Esophagus squamous epithelium (tissue), 5 donors: ENCODE results near the gene ZNF710. TPM values are rescaled to one million over a fixed set of nuclear protein-coding genes. Genes with fewer than 3 reads are reported as not detected.

ENCODE experiments used
- DNase-seq: peaks from one replicate; lab custom pipeline; 2025; lab: John Stamatoyannopoulos, UW
- H3K27ac ChIP-seq, 4 donors: fragments of 200-600 bp; sonication (generic); one replicate each; pipeline ENCODE4 v1.5.1; 2016 to 2019; ENCODE audit warnings: mild to moderate bottlenecking in 1 of 4
- H3K27me3 ChIP-seq, 4 donors: fragments of 200-600 bp; sonication (generic); 1 replicate in 3 of 4; 2 replicates in 1 of 4; pipeline versions ENCODE4 v1.5.1 to v1.6.0; 2017 to 2021; ENCODE audit warnings: antibody characterized with exemption in 1 of 4
- H3K36me3 ChIP-seq, 3 donors: fragments of 200-600 bp; sonication (generic); one replicate each; pipeline ENCODE4 v1.5.1; 2016 to 2019
- H3K4me1 ChIP-seq, 3 donors: fragments of 200-600 bp; sonication (generic); one replicate each; pipeline ENCODE4 v1.5.1; 2017 to 2019
- H3K4me3 ChIP-seq, 4 donors: fragments of 200-600 bp; sonication (generic); 1 replicate in 3 of 4; 2 replicates in 1 of 4; pipeline ENCODE4 v1.5.1; 2016 to 2019; ENCODE audit warnings: mild to moderate bottlenecking in 2 of 4, moderate library complexity in 1 of 4
- H3K9me3 ChIP-seq, 3 donors: fragments of 200-600 bp; sonication (generic); one replicate each; pipeline ENCODE4 v1.5.1; 2016 to 2019
- POLR2A ChIP-seq, 4 donors: fragments of 450-650 bp; IDR thresholded peaks; one replicate each; pipeline ENCODE4 v1.6.1; 2017; ENCODE audit warnings: antibody characterized with exemption in 4 of 4, mild to moderate bottlenecking in 4 of 4, moderate library complexity in 3 of 4
- WGBS, 2 donors: methylation state at CpG; one replicate each; pipeline ENCODE4 v1.1.5; 2018; 5-methylcytosine and 5-hydroxymethylcytosine counted together
- intact Hi-C: fragments of 100-400 bp; cut with DNase I; formaldehyde crosslinking; loops from one replicate; pipeline ENCODE4 v1.15.0; 2022
- total RNA-seq, 4 donors: library from RNA; depleted of rRNA; stranded (reverse); fragments of >200 nt; gene quantifications; one replicate each; pipeline ENCODE4 v1.1.0, GENCODE V29; 2016
- TF ChIP-seq, protein P1 (sequence below), 6 experiments: fragments of 450-650 bp in 4 of 6; fragments of 200-600 bp in 2 of 6; sonication (generic) in 2 of 6; IDR thresholded peaks; one replicate each; pipeline ENCODE4 v1.5.1; 2016 to 2019; ENCODE audit warnings: antibody characterized with exemption in 6 of 6, mild to moderate bottlenecking in 4 of 6, moderate library complexity in 4 of 6
- donor health status: DM: yes; HTN: yes; CAD: no.

The ZNF710 gene
- total RNA-seq, 4 donors from 2014 or later = 15.1 to 27.4 (median 21.4) TPM

DNA sequence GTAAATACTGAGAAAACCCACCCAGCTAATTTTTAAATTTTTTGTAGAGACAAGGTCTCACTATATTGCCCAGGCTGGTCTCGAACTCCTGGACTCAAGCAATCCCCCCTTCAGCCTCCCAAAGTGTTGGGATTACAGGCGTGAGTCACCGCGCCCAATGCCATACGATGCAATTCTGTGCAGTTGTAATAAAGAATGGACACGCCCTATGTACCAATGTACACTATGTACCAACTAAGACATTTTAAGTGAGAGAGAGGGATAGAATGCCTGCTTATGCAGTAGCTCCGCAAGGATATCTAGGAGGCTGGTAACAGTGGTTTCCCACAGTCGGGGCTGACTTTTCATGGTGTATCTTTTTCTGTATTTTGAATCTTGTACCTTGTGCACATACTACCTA lies 14.6 kb downstream of the ZNF710 start:
- Histone ChIP-seq H3K4me3 (no peak overlapping the region), H3K27ac (no peak overlapping the region), H3K36me3 (peaks cover 0 to 6% (median 0%) of the 10 kb centered on the region in 3 donors), H3K4me1 (peaks cover 7 to 56% (median 12%) of the 10 kb centered on the region in 3 donors), H3K27me3 (no peaks in the 10 kb centered on the region), H3K9me3 (peaks cover 0 to 16% (median 7%) of the 10 kb centered on the region in 3 donors)
- DNase-seq = no peak
- 89 to 92% methylated on average over 4 to 8 of the region's 8 CpGs for WGBS, 2 donors
- intact Hi-C loops = no loop called here
- TF ChIP-seq POLR2A (IDR thresholded peaks at IDR 0.05) = no peak
- TF ChIP-seq, protein P1, sequence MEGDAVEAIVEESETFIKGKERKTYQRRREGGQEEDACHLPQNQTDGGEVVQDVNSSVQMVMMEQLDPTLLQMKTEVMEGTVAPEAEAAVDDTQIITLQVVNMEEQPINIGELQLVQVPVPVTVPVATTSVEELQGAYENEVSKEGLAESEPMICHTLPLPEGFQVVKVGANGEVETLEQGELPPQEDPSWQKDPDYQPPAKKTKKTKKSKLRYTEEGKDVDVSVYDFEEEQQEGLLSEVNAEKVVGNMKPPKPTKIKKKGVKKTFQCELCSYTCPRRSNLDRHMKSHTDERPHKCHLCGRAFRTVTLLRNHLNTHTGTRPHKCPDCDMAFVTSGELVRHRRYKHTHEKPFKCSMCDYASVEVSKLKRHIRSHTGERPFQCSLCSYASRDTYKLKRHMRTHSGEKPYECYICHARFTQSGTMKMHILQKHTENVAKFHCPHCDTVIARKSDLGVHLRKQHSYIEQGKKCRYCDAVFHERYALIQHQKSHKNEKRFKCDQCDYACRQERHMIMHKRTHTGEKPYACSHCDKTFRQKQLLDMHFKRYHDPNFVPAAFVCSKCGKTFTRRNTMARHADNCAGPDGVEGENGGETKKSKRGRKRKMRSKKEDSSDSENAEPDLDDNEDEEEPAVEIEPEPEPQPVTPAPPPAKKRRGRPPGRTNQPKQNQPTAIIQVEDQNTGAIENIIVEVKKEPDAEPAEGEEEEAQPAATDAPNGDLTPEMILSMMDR (IDR thresholded peaks at IDR 0.05) = no peak

DNA sequence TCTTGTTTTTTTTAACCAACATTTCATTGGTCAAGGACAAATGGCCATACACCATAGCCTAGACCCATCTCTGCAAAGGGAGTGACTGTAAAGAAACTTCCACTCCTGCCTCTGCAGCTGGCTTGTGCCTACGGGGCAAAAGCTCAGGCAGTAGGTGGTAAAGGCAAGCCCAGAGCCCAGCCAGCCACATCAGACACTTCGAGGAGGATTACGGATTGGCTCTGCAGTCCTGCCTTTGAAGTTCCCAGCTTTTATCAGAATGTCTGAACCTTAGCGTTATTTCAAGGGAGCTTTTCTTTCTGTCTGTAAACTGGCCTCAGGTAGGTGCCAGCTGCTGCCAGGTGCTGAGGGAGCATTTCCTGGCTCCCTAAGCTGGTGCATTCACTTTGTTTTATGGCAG lies 15.6 kb downstream of the ZNF710 start:
- H3K4me1 ChIP-seq = peaks cover 10 to 66% (median 17%) of the 10 kb centered on the region in 3 donors
- H3K9me3 ChIP-seq = peaks cover 0 to 8% (median 3%) of the 10 kb centered on the region in 3 donors
- H3K36me3 ChIP-seq = no peaks in the 10 kb centered on the region
- H3K27me3 ChIP-seq = no peaks in the 10 kb centered on the region
- peak overlapping the region in 3 of 4 donors; percentile 25 to 29 (median 28) for H3K27ac ChIP-seq
- H3K4me3 ChIP-seq = no peak overlapping the region
- intact Hi-C loops = no loop called here
- WGBS, 2 donors = 52 to 61% methylated on average over 4 of the region's 4 CpGs
- no peak for TF ChIP-seq POLR2A (IDR thresholded peaks at IDR 0.05)
- TF ChIP-seq, protein P1 (IDR thresholded peaks at IDR 0.05) = no peak
- no peak for DNase-seq

DNA sequence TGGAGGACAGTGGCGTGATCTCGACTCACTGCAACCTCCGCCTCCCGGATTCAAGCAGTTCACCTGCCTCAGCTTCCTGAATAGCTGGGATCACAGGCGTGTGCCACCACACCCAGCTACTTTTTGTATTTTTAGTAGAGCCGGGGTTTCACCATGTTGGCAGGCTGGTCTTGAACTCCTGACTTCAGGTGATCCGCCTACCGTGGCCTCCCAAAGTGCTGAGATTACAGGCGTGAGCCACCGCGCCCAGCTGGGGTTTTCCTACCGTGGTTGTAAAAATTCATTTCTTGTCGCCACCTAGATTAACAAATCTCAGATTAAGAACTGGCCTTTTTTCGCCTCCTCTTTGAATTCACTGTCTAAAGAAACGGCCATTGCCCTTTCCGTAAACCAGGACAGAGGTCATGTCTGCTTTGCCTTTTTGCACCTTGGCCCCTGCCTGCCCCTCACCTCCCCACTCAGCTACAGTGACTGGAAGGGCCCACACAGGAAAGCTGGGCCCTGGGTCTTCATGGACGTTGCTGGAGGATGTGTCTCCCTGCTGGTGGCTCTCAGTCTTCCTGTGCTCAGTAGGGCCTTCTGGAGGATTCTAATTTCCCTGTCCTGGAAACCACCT lies 17.2 kb downstream of the ZNF710 start:
- Histone ChIP-seq H3K4me1 (peaks cover 10 to 67% (median 20%) of the 10 kb centered on the region in 3 donors), H3K27ac (peak overlapping the region in 3 of 4 donors; percentile 17 to 36 (median 23))

DNA sequence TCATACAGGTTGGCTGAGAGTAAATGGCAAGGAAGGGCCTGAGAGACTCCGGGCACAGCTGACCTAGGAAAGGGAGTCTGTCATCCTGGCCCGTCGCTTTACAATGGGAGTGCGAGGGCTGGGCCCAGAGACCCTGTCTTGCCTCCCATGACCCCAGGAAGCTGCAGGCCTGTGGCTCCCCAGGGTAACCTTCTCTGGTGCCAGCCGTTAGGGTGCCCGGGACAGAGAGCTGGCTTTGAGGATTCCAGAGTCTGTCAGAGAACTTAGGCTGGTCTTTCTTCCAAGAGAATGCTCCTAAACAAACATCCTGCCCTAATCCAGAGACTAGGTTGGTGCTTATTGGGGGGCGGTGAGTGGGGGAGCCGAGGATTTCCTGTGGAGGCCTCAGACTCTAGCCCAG lies 18.5 kb downstream of the ZNF710 start:
- Histone ChIP-seq H3K4me3 (no peak overlapping the region), H3K4me1 (peaks cover 10 to 69% (median 21%) of the 10 kb centered on the region in 3 donors), H3K27ac (peak overlapping the region; percentile 29 to 76 (median 66)), H3K36me3 (no peaks in the 10 kb centered on the region), H3K27me3 (no peaks in the 10 kb centered on the region), H3K9me3 (no peaks in the 10 kb centered on the region)
- no peak for DNase-seq
- WGBS, 2 donors = 50 to 58% methylated on average over 2 to 5 of the region's 8 CpGs
- TF ChIP-seq POLR2A (IDR thresholded peaks at IDR 0.05) = no peak
- TF ChIP-seq, protein P1 (IDR thresholded peaks at IDR 0.05) = no peak
- intact Hi-C loops = no loop called here

More for the DNA sequence above, 17.2 kb downstream of the ZNF710 start:
- no peak for DNase-seq
- H3K9me3 ChIP-seq = no peaks in the 10 kb centered on the region
- TF ChIP-seq POLR2A (IDR thresholded peaks at IDR 0.05) = no peak
- TF ChIP-seq, protein P1 (IDR thresholded peaks at IDR 0.05) = no peak
- no peaks in the 10 kb centered on the region for H3K27me3 ChIP-seq
- H3K36me3 ChIP-seq = no peaks in the 10 kb centered on the region
- 78 to 86% methylated on average over 17 of the region's 17 CpGs for WGBS, 2 donors
- no peak overlapping the region for H3K4me3 ChIP-seq
- intact Hi-C loops = no loop called here

DNA sequence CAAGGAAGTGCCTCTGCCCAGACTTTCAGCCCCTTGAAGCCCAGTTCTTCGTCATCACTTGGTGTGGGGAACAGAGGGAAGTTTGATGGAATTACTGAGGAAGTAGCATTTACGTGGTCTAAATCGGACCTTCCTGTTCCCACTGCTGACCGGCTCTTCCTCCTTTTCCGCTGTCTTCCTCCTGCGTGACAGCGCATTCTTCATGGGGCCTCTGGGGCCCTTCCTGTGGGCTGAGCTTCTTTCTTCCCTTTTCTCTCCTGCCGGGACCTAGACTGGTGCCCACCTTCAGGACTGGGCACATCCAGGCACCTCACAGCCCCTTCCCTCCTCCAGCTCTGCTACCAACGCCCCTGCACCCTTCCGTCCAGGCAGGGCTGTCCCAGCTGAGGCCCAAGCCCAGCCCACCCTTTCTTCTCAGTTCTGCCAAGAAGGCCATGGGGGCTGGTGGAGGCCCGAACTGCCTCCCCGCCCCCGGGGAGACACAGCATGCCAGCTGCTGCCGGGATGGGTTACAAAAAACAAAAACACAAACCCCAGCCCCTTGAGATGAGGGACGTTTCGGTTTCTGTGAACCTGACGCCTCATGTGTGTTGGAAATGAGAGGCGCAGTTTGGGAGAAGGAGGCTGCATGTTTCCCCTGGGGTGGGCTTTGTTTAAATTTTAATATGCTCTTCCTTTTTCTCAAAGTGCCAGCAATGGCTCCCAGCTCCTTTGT lies 19.1 kb downstream of the ZNF710 start:
- peaks cover 10 to 69% (median 21%) of the 10 kb centered on the region in 3 donors for H3K4me1 ChIP-seq
- WGBS, 2 donors = 64 to 74% methylated on average over 13 to 14 of the region's 18 CpGs
- no peak overlapping the region for H3K4me3 ChIP-seq
- H3K27ac ChIP-seq = peak overlapping the region; percentile 29 to 76 (median 66)
- intact Hi-C loops = no loop called here
- DNase-seq = no peak
- TF ChIP-seq, protein P1 (IDR thresholded peaks at IDR 0.05) = no peak
- TF ChIP-seq POLR2A (IDR thresholded peaks at IDR 0.05) = no peak
- H3K9me3 ChIP-seq = no peaks in the 10 kb centered on the region
- H3K27me3 ChIP-seq = no peaks in the 10 kb centered on the region
- H3K36me3 ChIP-seq = no peaks in the 10 kb centered on the region
